Dedifferentiated amniotic fluid mesenchymal stem cell (primary cell): Measurements from ENCODE around the gene UBE3D.
"Not testable (repeated sequence)": the region's sequence is repeated elsewhere in the genome, so short reads cannot be mapped to it uniquely, and the experiment has no call there.

Experiments used
- DNase-seq: peaks from one replicate; pipeline ENCODE4 v3.0.0-alpha.2; 2016; ENCODE audit errors: extremely low spot score

The UBE3D gene

DNA sequence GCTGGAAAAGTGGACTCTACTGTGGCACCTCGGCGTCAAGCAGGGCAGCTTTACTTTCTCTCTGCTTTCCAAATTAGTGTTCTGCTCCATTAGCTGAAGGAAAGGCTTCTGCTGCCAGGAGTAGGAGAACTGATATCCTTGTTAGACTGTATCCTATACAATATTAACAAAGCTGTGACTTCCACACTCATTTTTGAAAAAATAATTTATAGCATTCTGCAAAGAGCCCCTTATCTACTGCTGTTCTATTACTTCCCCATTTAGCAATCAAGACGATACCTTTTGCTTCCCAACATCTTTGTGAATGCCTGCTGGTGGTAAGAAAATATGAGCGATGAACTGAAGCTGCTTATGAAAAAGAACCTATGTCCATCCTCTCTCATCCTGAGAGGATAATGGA lies 151.1 kb downstream of the UBE3D start:
- DNase-seq = no peak

GRCh38 chr6:82910820-82911219 lies 154.8 kb downstream of the UBE3D start:
- no peak for DNase-seq

DNA sequence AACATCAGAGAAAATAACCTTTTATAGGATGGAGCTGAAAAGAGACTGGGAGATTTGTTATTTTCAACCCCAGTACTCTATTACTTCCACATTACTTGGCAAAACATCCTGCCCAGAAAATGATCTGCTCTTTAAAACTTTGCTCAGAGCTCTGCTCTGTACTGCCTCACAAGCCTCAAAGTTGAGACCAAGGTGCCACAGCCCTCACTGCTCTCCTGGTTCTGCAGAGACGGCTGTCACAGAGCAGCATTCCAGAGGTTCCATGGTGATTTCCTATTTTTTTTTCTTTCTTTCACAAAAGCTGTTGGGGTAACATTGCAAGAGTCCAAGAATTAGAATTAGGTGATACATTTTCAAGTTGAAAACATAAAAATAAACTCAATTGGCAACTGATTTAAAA lies 155.2 kb downstream of the UBE3D start:
- DNase-seq = no peak

DNA sequence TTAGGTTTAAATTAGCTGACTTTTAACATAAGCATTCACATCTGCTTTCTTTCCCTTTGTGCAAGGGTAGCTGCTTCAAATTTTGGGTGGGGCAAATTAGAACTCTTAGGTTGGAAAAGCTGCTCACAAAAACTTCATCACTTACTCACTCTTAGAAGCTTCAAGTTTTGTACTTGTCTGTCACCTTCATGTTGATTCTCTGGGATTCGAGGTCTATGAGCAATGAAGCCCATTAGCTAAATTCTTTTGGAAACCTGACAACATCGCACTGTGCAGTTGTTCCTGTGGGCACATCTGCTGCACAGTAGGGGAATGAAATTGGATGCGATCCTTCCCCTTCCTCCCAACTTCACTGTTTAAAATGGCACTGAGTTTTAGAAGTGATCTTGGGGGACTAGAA lies 156.1 kb downstream of the UBE3D start:
- DNase-seq = no peak

DNA sequence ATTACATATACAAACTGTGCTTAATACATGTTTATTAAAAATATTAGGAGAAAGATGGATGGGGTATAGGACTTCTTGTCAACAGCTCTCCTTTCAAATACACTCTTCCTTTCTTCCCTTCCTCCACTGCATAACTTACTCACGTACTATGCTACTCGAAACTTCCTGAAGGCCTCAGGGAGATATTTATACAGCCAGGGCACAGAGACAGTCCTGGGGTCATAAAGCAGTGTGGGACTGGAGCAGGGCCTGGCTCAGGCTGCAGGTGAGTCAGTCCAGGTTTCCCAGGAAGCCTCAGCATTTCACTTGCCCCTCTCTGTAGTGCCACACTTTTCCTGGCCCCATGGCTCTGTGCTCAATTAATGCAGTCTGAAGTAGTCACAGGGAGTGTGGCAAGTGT lies 157.0 kb downstream of the UBE3D start:
- DNase-seq = no peak

DNA sequence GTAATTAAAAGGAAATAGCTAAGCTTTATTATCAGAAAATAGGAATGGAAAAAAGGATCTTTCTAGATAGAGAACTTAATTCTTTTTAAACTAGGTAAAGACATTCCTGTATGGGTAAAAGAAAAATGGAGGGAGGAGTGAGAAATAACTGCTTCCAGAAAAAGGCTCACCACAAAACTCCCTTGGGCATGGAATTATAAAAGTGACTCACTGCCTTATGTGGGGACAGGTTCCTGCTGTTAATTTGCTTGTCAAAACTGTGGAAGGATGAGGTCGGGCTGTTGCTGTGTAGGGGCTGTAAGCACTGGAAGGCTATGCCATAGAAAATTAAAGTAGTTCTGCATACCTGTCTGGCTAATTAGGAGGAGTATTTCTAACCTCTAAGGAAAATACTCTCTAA lies 158.7 kb downstream of the UBE3D start:
- peak; percentile 61 for DNase-seq

- DNase-seq = no peak
Observed at GRCh38 chr6:82906489-82906888, 159.2 kb downstream of the UBE3D start.

GRCh38 chr6:82904860-82905259 lies 160.8 kb downstream of the UBE3D start:
- no peak for DNase-seq

GRCh38 chr6:82904257-82904656 lies 161.4 kb downstream of the UBE3D start:
- no peak for DNase-seq

- no peak for DNase-seq
Observed at GRCh38 chr6:82902290-82902689, 163.4 kb downstream of the UBE3D start.

- no peak for DNase-seq
Observed at GRCh38 chr6:82894653-82895259, 170.9 kb downstream of the UBE3D start.

- DNase-seq = no peak
Observed at GRCh38 chr6:82893889-82894652, 171.6 kb downstream of the UBE3D start.

DNA sequence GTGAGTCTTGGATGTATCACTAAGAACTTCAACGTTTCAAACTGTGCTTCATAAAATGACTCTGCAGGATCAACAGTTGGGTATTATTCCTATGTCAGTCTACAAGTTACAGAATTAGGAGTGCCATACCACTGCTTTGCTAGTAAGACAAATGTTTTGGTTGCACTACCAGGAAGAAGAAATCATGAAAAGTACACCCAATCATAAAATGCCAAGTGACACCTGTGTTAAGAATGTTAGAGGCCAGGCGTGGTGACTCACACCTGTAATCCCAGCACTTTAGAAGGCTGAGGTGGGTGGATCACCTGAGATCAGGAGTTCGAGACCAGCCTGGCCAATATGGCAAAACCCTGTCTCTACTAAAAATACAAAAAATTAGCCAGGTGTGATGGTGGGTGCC lies 174.1 kb downstream of the UBE3D start:
- DNase-seq = not testable (repeated sequence)

- no peak for DNase-seq
Observed at GRCh38 chr6:82891076-82891475, 174.6 kb downstream of the UBE3D start.

- no peak for DNase-seq
Observed at GRCh38 chr6:82890240-82890639, 175.4 kb downstream of the UBE3D start.

GRCh38 chr6:82889143-82889542 lies 176.5 kb downstream of the UBE3D start:
- DNase-seq = no peak

- no peak for DNase-seq
Observed at GRCh38 chr6:82882363-82883023, 183.1 kb downstream of the UBE3D start.

DNA sequence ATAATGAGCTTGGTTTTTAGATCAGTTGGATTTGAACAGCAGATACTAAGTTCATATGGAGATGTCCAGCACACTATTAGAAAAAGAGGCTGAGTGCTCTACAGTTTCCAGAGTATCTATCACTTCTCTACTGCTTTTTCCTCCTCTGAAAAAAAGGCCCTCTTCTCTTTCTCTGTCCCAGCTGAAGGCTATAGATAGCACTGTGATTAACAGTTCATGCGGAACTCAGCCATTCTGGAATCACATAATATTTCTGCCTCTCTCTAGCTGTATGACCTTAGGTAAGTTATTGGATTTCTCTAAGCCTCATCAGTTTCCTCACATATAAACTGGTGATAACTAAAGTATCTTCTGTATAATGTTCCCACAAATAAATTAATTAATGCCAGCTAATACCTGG lies 184.1 kb downstream of the UBE3D start:
- DNase-seq = no peak

GRCh38 chr6:82878812-82879211 lies 186.8 kb downstream of the UBE3D start:
- no peak for DNase-seq

DNA sequence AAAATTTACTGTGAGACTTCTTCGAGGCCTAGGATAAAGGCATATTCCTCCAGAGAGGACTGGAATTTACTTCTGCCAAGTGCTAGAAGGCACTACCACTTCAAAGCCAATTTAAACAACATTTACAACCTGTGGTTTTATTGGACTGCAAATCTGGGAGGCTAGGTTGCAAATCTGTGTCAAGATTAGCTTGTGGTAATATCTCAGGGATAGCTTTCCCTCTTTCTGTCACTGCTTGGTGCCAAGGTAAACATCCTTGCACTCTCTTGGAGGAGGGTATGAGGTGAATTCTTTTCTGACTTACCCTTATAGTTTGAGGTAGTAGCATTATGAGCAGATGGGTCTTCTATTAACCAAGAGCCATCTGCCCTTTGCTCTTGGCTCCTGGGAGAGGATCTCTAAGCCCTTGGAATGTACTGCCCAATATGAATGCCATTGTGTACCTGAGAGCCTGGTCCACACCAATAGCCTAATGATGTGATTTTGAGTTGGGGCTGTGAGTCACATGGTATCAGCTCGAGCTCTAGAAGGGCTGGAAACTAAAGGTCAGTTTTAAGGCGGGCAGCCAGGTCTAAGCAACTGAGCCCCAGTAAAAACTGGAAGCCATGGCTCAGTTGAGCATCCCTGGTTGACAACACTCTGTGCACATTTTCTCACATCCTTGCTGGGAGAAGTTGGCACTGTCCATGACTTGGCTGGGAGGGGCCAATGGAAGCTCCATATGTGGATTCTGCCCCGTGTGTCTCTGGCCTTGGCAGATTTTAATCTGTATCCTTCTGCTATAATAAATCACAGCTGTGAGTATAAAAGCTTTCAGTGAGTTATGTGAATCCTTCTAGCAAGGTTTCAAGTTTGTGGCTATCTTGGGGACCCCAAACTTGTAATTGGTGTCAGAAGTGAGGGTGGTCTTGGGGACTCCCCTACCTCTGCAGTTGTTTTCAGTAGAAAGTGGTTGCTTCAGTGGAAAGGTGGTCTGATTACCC lies 188.1 kb downstream of the UBE3D start:
- DNase-seq = no peak

DNA sequence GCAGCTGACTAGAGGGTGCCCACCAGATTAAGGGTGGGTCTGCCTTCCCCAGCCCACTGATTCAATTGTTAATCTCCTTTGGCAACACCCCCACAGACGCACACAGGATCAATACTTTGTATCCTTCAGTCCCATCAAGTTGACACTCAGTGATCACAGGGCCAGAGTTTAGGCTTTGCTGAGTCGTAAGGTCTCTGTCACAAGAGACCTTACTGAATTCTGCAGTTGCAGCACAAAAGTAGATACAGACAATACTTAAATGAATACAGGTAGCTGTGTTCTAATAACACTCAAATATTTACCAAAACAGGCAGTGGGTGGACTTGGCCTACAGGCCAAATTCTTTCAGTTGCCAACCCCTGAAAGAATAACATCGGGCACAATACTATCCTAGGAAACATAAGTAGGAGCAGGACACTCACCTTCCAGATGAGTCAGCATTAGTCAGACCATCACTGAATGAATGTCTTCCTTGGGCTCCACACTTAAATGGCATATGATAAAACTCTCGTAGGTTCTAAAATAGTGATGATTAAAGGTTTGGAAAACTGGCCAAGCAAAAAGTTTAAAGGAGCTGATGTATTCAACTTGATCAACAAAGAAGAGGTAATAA lies 190.0 kb downstream of the UBE3D start:
- DNase-seq = no peak
